Ovary (tissue), 9 donors: ENCODE results near the gene GRIK3. TPM values are rescaled to one million over a fixed set of nuclear protein-coding genes. Genes with fewer than 3 reads are reported as not detected.

Source experiments
- DNase-seq, 5 donors: peaks; one replicate each; pipeline ENCODE4 v3.0.0-alpha.2; 2019 to 2020
- H3K27ac ChIP-seq, 2 donors: fragments of 200-600 bp; one replicate each; pipeline versions ENCODE4 v1.5.1 to v1.8.0; 2019 to 2022
- H3K27me3 ChIP-seq: fragments of 200-600 bp; one replicate; pipeline ENCODE4 v1.8.0; 2022
- H3K36me3 ChIP-seq: fragments of 200-600 bp; sonication (generic); one replicate; pipeline ENCODE4 v1.5.1; 2019
- H3K4me1 ChIP-seq: one replicate; pipeline ENCODE4 v1.8.1; 2013; ENCODE audit warnings: mild to moderate bottlenecking, moderate library complexity; ENCODE audit not compliant: insufficient read depth
- H3K4me3 ChIP-seq: fragments of 200-600 bp; sonication (generic); one replicate; pipeline ENCODE4 v1.5.1; 2017
- H3K9me3 ChIP-seq, 2 donors: fragments of 200-600 bp in 1 of 2; sonication (generic) in 1 of 2; one replicate each; pipeline versions ENCODE4 v1.5.1 to v1.8.1; 2013 to 2019; ENCODE audit warnings: mild to moderate bottlenecking in 1 of 2, moderate library complexity in 1 of 2
- CTCF ChIP-seq, 3 donors: fragments of 450-650 bp in 2 of 3; fragments of 200-600 bp in 1 of 3; IDR thresholded peaks; one replicate each; pipeline versions ENCODE4 v1.5.1 to v1.8.0; 2016 to 2022; ENCODE audit warnings: antibody characterized with exemption in 3 of 3, mild to moderate bottlenecking in 1 of 3
- EP300 ChIP-seq: sonication (generic); formaldehyde crosslinking; IDR thresholded peaks from one replicate; pipeline ENCODE4 v1.6.1; 2017; ENCODE audit warnings: antibody characterized with exemption
- POLR2A ChIP-seq: fragments of 450-650 bp; IDR thresholded peaks from one replicate; pipeline ENCODE4 v1.6.1; 2017; ENCODE audit warnings: antibody characterized with exemption, mild to moderate bottlenecking, moderate library complexity
- WGBS, 3 donors: extraction: QIAGEN DNeasy Blood & Tissue Kit in 1 of 3; methylation state at CpG; one replicate each; pipeline versions ENCODE4 v1.1.5 to v1.1.7; 2013 to 2017; 5-methylcytosine and 5-hydroxymethylcytosine counted together
- intact Hi-C, 4 donors: fragments of 100-400 bp; cut with DNase I; formaldehyde crosslinking; loops; one replicate each; pipeline versions ENCODE4 v1.11.0 to v1.15.1; 2022 to 2023
- polyA plus RNA-seq, 2 donors: library from polyadenylated mRNA; stranded (reverse); fragments of 200-250 nt in 1 of 2; fragments of 350-450 nt in 1 of 2; fragmentation: Illumina TruSeq in 1 of 2; extraction: RNeasy Lipid Tissue Mini Kit (QIAGEN cat#74804) in 1 of 2; gene quantifications; one replicate each; pipeline ENCODE4 v1.2.3, GENCODE V29; 2013 to 2014
- total RNA-seq, 7 donors: library from RNA; depleted of rRNA in 2 of 7; stranded (reverse); fragments of >200 nt in 2 of 7; fragmentation: NEBNext Ultra II Directional in 3 of 7; extraction: Animal tissue kit (Norgen Biotek cat#: 25700) in 3 of 7; gene quantifications; one replicate each; pipeline versions ENCODE4 v1.1.0 to v1.2.4, GENCODE V29; 2016 to 2023
- donor health status: DM: no; HTN: no; CAD: no; lungs with moderate emphysema.
- donor health status: DM: no; HTN: no; CAD: no.
- donor health status: Bipolar disorder and iron deficiency.
- donor health status: DM: yes; HTN: yes; CAD: no.
- donor health status: DM: no; HTN: no; CAD: no.
- donor health status: DM: yes; HTN: yes; CAD: no.

GRIK3 gene
- total and polyA plus RNA-seq, 9 donors = 0.11 to 0.97 (median 0.32) TPM; not detected in 2

- Histone ChIP-seq H3K27me3 (no peaks in the 10 kb centered on the region), H3K4me3 (no peak overlapping the region), H3K9me3 (no peaks in the 10 kb centered on the region), H3K4me1 (no peaks in the 10 kb centered on the region), H3K27ac (no peak overlapping the region), H3K36me3 (no peaks in the 10 kb centered on the region)
- intact Hi-C loops = no loop called here
- DNase-seq = no peak
- WGBS, 3 donors = 50 to 57% (median 52%) methylated on average over 5 of the region's 5 CpGs
- TF ChIP-seq EP300 (no peak), POLR2A (no peak), CTCF (IDR thresholded peaks at IDR 0.05) (no peak)
Observed at GRCh38 chr1:36975642-36976041, 58.7 kb downstream of the GRIK3 start.

- Histone ChIP-seq H3K4me3 (no peak overlapping the region), H3K4me1 (no peaks in the 10 kb centered on the region), H3K36me3 (no peaks in the 10 kb centered on the region), H3K27ac (no peak overlapping the region), H3K27me3 (no peaks in the 10 kb centered on the region), H3K9me3 (no peaks in the 10 kb centered on the region)
- intact Hi-C loops = no loop called here
- no peak for DNase-seq
- 82 to 95% (median 82%) methylated on average over 4 of the region's 4 CpGs for WGBS, 3 donors
- TF ChIP-seq EP300 (no peak), CTCF (IDR thresholded peaks at IDR 0.05) (no peak), POLR2A (no peak)
Observed at GRCh38 chr1:36973056-36973455, 61.3 kb downstream of the GRIK3 start.

- intact Hi-C loops = no loop called here
- H3K4me1 ChIP-seq = no peaks in the 10 kb centered on the region
- no peaks in the 10 kb centered on the region for H3K36me3 ChIP-seq
- no peak overlapping the region for H3K27ac ChIP-seq
- H3K4me3 ChIP-seq = no peak overlapping the region
- no peak for TF ChIP-seq EP300
- TF ChIP-seq POLR2A = no peak
- no peak for TF ChIP-seq CTCF (IDR thresholded peaks at IDR 0.05)
- H3K9me3 ChIP-seq = no peaks in the 10 kb centered on the region
- no peak for DNase-seq
- WGBS, 3 donors = 64 to 70% (median 64%) methylated on average over 14 of the region's 14 CpGs
- H3K27me3 ChIP-seq = no peaks in the 10 kb centered on the region
Observed at GRCh38 chr1:36971852-36972618, 62.3 kb downstream of the GRIK3 start.

GRCh38 chr1:36968730-36969129 is 65.6 kb downstream of the GRIK3 start:
- Histone ChIP-seq H3K9me3 (no peaks in the 10 kb centered on the region), H3K27ac (no peak overlapping the region), H3K36me3 (no peaks in the 10 kb centered on the region), H3K4me3 (no peak overlapping the region), H3K4me1 (no peaks in the 10 kb centered on the region), H3K27me3 (no peaks in the 10 kb centered on the region)
- TF ChIP-seq POLR2A (no peak), EP300 (no peak), CTCF (IDR thresholded peaks at IDR 0.05) (no peak)
- WGBS, 3 donors = 57 to 64% (median 64%) methylated on average over 3 of the region's 3 CpGs
- no peak for DNase-seq
- intact Hi-C loops = no loop called here
